Right atrium auricular region (tissue), 2 donors: Measurements from ENCODE around the gene ALS2CL. TPM values are rescaled to one million over a fixed set of nuclear protein-coding genes. Genes with fewer than 3 reads are reported as not detected.

Source experiments
- DNase-seq: peaks from one replicate; pipeline ENCODE4 v3.0.0-alpha.2; 2019; ENCODE audit warnings: low spot score
- H3K27ac ChIP-seq, 2 donors: fragments of 200-600 bp; sonication (generic); 1 replicate in 1 of 2; 2 replicates in 1 of 2; pipeline ENCODE4 v1.5.1; 2016 to 2019
- H3K27me3 ChIP-seq, 2 donors: fragments of 200-600 bp; sonication (generic); one replicate each; pipeline versions ENCODE4 v1.5.1 to v1.6.0; 2017 to 2019
- H3K36me3 ChIP-seq: fragments of 200-600 bp; sonication (generic); one replicate; pipeline ENCODE4 v1.5.1; 2016
- H3K4me1 ChIP-seq, 2 donors: fragments of 200-600 bp; sonication (generic); one replicate each; pipeline versions ENCODE4 v1.5.1 to v1.6.0; 2017 to 2019
- H3K4me3 ChIP-seq, 2 donors: fragments of 200-600 bp; sonication (generic); 1 replicate in 1 of 2; 2 replicates in 1 of 2; pipeline ENCODE4 v1.5.1; 2017 to 2019; ENCODE audit warnings: mild to moderate bottlenecking in 1 of 2, moderate library complexity in 1 of 2
- H3K9me3 ChIP-seq, 2 donors: fragments of 200-600 bp; sonication (generic); one replicate each; pipeline ENCODE4 v1.5.1; 2019
- CTCF ChIP-seq, 2 donors: fragments of 200-600 bp; sonication (generic); IDR thresholded peaks; one replicate each; pipeline ENCODE4 v1.5.1; 2019; ENCODE audit warnings: antibody characterized with exemption in 2 of 2
- total RNA-seq, 2 donors: library from RNA; depleted of rRNA; stranded (reverse); fragments of >200 nt; gene quantifications; one replicate each; pipeline ENCODE4 v1.1.0, GENCODE V29; 2016

ALS2CL gene
- total RNA-seq, 2 donors from 2014 or later = 8.3 to 12.5 TPM

- no peak for DNase-seq
Observed at GRCh38 chr3:46713898-46714552, 20.5 kb upstream of the ALS2CL start.

GRCh38 chr3:46713050-46713897 lies 19.8 kb upstream of the ALS2CL start:
- H3K27ac ChIP-seq = no peak overlapping the region
- no peaks in the 10 kb centered on the region for H3K4me1 ChIP-seq
- no peaks in the 10 kb centered on the region for H3K27me3 ChIP-seq
- H3K9me3 ChIP-seq = no peaks in the 10 kb centered on the region
- no peaks in the 10 kb centered on the region for H3K36me3 ChIP-seq
- H3K4me3 ChIP-seq = no peak overlapping the region
- no peak for TF ChIP-seq CTCF (IDR thresholded peaks at IDR 0.05)
- DNase-seq = no peak

More at GRCh38 chr3:46713898-46714552, 20.5 kb upstream of the ALS2CL start:
- H3K4me1 ChIP-seq = no peaks in the 10 kb centered on the region
- H3K27ac ChIP-seq = no peak overlapping the region
- no peaks in the 10 kb centered on the region for H3K36me3 ChIP-seq
- no peaks in the 10 kb centered on the region for H3K27me3 ChIP-seq
- TF ChIP-seq CTCF (IDR thresholded peaks at IDR 0.05) = no peak
- H3K9me3 ChIP-seq = no peaks in the 10 kb centered on the region
- no peak overlapping the region for H3K4me3 ChIP-seq

DNA sequence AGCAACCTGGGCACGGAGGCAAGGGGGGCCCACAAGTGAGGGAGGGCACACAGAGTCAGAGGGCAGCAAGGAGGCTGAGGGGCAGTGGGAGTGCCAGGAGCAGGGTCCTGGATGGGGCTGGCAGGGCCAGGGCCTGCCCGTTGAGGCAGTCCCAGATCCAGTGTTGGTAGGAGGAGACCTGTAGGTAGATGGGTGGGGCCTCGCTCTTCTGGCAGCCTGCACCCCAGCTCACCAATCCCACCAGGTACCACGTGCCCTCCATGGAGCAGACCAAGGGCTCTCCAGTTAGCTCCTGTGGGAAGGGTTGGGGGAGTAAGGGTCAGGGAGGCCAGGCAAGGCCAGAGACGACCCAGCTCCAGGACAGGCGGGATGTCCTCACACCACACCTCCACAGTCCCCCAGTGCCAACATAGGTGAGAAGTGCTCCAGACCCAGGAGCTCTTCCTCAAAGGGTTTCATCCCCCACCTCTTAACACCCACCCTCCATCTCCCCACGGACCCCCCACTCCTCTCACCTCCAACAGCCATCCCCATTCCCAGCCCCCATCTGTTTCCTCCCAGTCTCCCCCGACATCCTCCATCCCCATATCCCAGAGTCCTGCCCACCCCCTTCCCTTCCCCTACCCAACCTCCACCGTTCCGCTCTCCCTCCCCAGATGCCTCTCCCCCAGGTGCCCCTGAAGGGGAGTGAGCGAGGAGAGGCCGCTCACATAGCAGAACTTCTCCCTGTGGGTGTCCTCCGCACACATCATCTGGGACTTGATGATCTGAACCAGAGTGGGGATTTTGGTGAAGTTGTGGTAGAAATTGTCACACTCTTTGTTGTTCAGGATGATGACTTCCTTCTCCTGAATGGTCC lies 18.9 kb upstream of the ALS2CL start:
- no peak for TF ChIP-seq CTCF (IDR thresholded peaks at IDR 0.05)
- Histone ChIP-seq H3K9me3 (no peaks in the 10 kb centered on the region), H3K27ac (no peak overlapping the region), H3K27me3 (no peaks in the 10 kb centered on the region), H3K4me3 (no peak overlapping the region), H3K4me1 (no peaks in the 10 kb centered on the region), H3K36me3 (no peaks in the 10 kb centered on the region)
- no peak for DNase-seq

DNA sequence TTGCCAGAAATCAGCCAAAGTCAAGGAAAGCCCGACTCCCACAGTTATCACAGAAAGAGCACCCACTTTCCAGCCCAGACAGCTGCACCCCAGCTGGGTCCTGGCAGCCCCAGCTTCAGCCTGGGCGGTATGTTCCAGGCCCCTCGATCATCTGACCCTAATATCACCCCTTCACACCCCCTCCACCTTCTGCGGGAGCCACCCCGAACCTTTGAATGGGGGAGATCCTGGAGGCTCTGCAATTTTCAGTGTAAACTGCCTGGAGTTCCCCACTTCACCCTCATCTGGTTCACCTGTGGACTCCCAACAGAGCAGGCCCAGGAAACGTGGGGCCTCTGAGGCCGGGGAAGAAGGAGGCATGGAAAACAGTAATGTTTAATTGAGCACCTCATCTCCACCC lies 18.3 kb upstream of the ALS2CL start:
- Histone ChIP-seq H3K36me3 (no peaks in the 10 kb centered on the region), H3K27ac (no peak overlapping the region), H3K4me3 (no peak overlapping the region), H3K9me3 (no peaks in the 10 kb centered on the region), H3K4me1 (no peaks in the 10 kb centered on the region), H3K27me3 (no peaks in the 10 kb centered on the region)
- no peak for TF ChIP-seq CTCF (IDR thresholded peaks at IDR 0.05)
- no peak for DNase-seq

DNA sequence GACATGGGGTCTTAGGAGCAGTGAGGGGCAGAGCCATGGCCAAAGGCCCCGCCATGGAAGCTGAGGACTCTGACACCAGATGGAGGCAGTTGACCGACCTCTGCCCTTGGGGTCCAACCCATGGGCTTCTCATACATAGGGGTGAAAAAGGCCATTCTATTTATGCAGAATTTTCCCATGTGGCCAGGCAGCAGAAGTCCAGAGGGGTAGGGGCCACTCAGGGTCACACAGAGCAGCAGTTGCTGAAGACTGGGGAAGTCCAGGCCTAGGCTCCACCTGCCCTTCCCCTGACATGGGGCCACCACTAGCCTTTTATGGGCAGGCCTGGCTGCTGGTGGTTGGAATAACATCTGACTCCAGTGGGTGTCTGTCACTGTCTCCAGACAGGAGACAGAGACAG lies 17.8 kb upstream of the ALS2CL start:
- Histone ChIP-seq H3K4me1 (no peaks in the 10 kb centered on the region), H3K27me3 (no peaks in the 10 kb centered on the region), H3K36me3 (no peaks in the 10 kb centered on the region), H3K27ac (no peak overlapping the region), H3K9me3 (no peaks in the 10 kb centered on the region), H3K4me3 (no peak overlapping the region)
- no peak for DNase-seq
- no peak for TF ChIP-seq CTCF (IDR thresholded peaks at IDR 0.05)
